T-helper 2 cell (primary cell): ENCODE measurements around the gene UBXN7.
"Not testable (repeated sequence)": the region's sequence is repeated elsewhere in the genome, so short reads cannot be mapped to it uniquely, and the experiment has no call there.

Experiments used
- DNase-seq, 5 experiments: peaks; one replicate each; pipeline versions ENCODE4 v3.0.0 to v3.0.0-alpha.2; 2012 to 2022

The UBXN7 gene

GRCh38 chr3:196314597-196314996 is 117.6 kb downstream of the UBXN7 start:
- DNase-seq = no peak

- DNase-seq = not testable (repeated sequence)
Observed at GRCh38 chr3:196314086-196314485, 118.1 kb downstream of the UBXN7 start.

- not testable (repeated sequence) for DNase-seq
Observed at GRCh38 chr3:196302960-196303359, 129.3 kb downstream of the UBXN7 start.

- peak in 1 of 5 experiments; percentile 33 for DNase-seq
Observed at GRCh38 chr3:196302551-196302950, 129.7 kb downstream of the UBXN7 start.

- DNase-seq = no peak
Observed at GRCh38 chr3:196298521-196298920, 133.7 kb downstream of the UBXN7 start.
